Gastroesophageal sphincter (tissue), 4 donors: Measurements from ENCODE around the gene CXCL17. TPM values are rescaled to one million over a fixed set of nuclear protein-coding genes. Genes with fewer than 3 reads are reported as not detected.
"Not testable (repeated sequence)": the region's sequence is repeated elsewhere in the genome, so short reads cannot be mapped to it uniquely, and the experiment has no call there.

Experiments
- ATAC-seq: fragments of 150-250 bp; one replicate; pipeline ENCODE4 v1.9.1; 2016; ENCODE audit warnings: mild to moderate bottlenecking, moderate library complexity
- H3K27ac ChIP-seq, 4 donors: fragments of 200-600 bp; sonication (generic) in 3 of 4; 1 replicate in 3 of 4; 2 replicates in 1 of 4; pipeline ENCODE4 v1.5.1; 2016 to 2019
- H3K27me3 ChIP-seq: fragments of 200-600 bp; sonication (generic); one replicate; pipeline ENCODE4 v1.5.1; 2019
- H3K36me3 ChIP-seq, 2 donors: fragments of 200-600 bp; sonication (generic); one replicate each; pipeline ENCODE4 v1.5.1; 2019; ENCODE audit warnings: control low read depth in 1 of 2
- H3K4me1 ChIP-seq, 3 donors: fragments of 200-600 bp; sonication (generic); 1 replicate in 2 of 3; 2 replicates in 1 of 3; pipeline ENCODE4 v1.5.1; 2016 to 2019; ENCODE audit warnings: control low read depth in 2 of 3
- H3K4me3 ChIP-seq, 2 donors: fragments of 200-600 bp; sonication (generic); one replicate each; pipeline ENCODE4 v1.5.1; 2019; ENCODE audit warnings: mild to moderate bottlenecking in 1 of 2, moderate library complexity in 1 of 2
- H3K9me3 ChIP-seq, 3 donors: fragments of 200-600 bp; sonication (generic); one replicate each; pipeline ENCODE4 v1.5.1; 2017 to 2019; ENCODE audit warnings: control low read depth in 2 of 3
- CTCF ChIP-seq, 4 experiments: fragments of 200-600 bp in 2 of 4; fragments of 450-650 bp in 2 of 4; sonication (generic) in 1 of 4; IDR thresholded peaks; one replicate each; pipeline ENCODE4 v1.5.1; 2017 to 2019; ENCODE audit warnings: antibody characterized with exemption in 4 of 4, mild to moderate bottlenecking in 2 of 4, moderate library complexity in 2 of 4
- EP300 ChIP-seq: sonication (generic); formaldehyde crosslinking; IDR thresholded peaks from one replicate; pipeline ENCODE4 v1.6.1; 2017; ENCODE audit warnings: antibody characterized with exemption, mild to moderate bottlenecking
- POLR2A ChIP-seq, 2 donors: fragments of 450-650 bp; IDR thresholded peaks; one replicate each; pipeline ENCODE4 v1.6.1; 2017; ENCODE audit warnings: antibody characterized with exemption in 2 of 2, mild to moderate bottlenecking in 2 of 2, moderate library complexity in 1 of 2
- POLR2AphosphoS5 ChIP-seq: sonication (generic); formaldehyde crosslinking; IDR thresholded peaks from one replicate; pipeline ENCODE4 v1.6.1; 2017; ENCODE audit warnings: antibody characterized with exemption
- WGBS, 2 donors: methylation state at CpG; one replicate each; pipeline ENCODE4 v1.1.5; 2018; ENCODE audit warnings: low coverage in 1 of 2; 5-methylcytosine and 5-hydroxymethylcytosine counted together
- total RNA-seq, 4 donors: library from RNA; depleted of rRNA; stranded (reverse); fragments of >200 nt; gene quantifications; one replicate each; pipeline ENCODE4 v1.1.0, GENCODE V29; 2016

CXCL17 gene
- total RNA-seq, 4 donors from 2014 or later, result 6.5 TPM; not detected in 3

- TF ChIP-seq POLR2A (IDR thresholded peaks at IDR 0.05) (no peak), POLR2AphosphoS5 (no peak)
- Histone ChIP-seq H3K36me3 (no peaks in the 10 kb centered on the region), H3K9me3 (no peaks in the 10 kb centered on the region), H3K27ac (no peak overlapping the region), H3K27me3 (no peaks in the 10 kb centered on the region), H3K4me3 (no peak overlapping the region), H3K4me1 (peaks cover 0 to 6% (median 0%) of the 10 kb centered on the region in 3 donors)
- no peak for ATAC-seq
- WGBS, 2 donors, result 76% methylated on average over 5 of the region's 5 CpGs; no CpG with 5 or more reads in 1 of the 2 donors
These were observed 23.1 kb upstream of the CXCL17 start for GRCh38 chr19:42465827-42466280.

GRCh38 chr19:42461700-42462324 lies 19.1 kb upstream of the CXCL17 start:
- H3K4me3 ChIP-seq, result no peak overlapping the region
- no peaks in the 10 kb centered on the region for H3K27me3 ChIP-seq
- WGBS, 2 donors, result 90% methylated on average over 2 of the region's 4 CpGs; no CpG with 5 or more reads in 1 of the 2 donors
- H3K36me3 ChIP-seq, result no peaks in the 10 kb centered on the region
- no peaks in the 10 kb centered on the region for H3K9me3 ChIP-seq
- no peak for TF ChIP-seq POLR2A (IDR thresholded peaks at IDR 0.05)
- no peak for TF ChIP-seq POLR2AphosphoS5
- no peak for TF ChIP-seq EP300
- no peak for TF ChIP-seq CTCF (IDR thresholded peaks at IDR 0.05)
- ATAC-seq, result no peak
- peaks cover 0 to 6% (median 0%) of the 10 kb centered on the region in 3 donors for H3K4me1 ChIP-seq
- H3K27ac ChIP-seq, result peak overlapping the region in 1 of 4 donors; percentile 2

GRCh38 chr19:42461231-42461630 lies 18.5 kb upstream of the CXCL17 start:
- H3K27me3 ChIP-seq, H3K4me3 ChIP-seq, H3K27ac ChIP-seq, ATAC-seq, H3K9me3 ChIP-seq, H3K36me3 ChIP-seq, H3K4me1 ChIP-seq: not testable (repeated sequence)
- WGBS, 2 donors, result 77 to 86% methylated on average over 6 to 7 of the region's 8 CpGs

GRCh38 chr19:42459926-42460325 lies 17.2 kb upstream of the CXCL17 start:
- ATAC-seq, result no peak
- TF ChIP-seq EP300 (no peak), CTCF (IDR thresholded peaks at IDR 0.05) (no peak), POLR2A (IDR thresholded peaks at IDR 0.05) (no peak), POLR2AphosphoS5 (no peak)
- 83 to 85% methylated on average over 1 to 2 of the region's 2 CpGs for WGBS, 2 donors
- H3K9me3 ChIP-seq, result no peaks in the 10 kb centered on the region
- no peak overlapping the region for H3K4me3 ChIP-seq
- H3K27me3 ChIP-seq, result no peaks in the 10 kb centered on the region
- no peaks in the 10 kb centered on the region for H3K4me1 ChIP-seq
- no peaks in the 10 kb centered on the region for H3K36me3 ChIP-seq
- no peak overlapping the region for H3K27ac ChIP-seq

GRCh38 chr19:42455621-42456081 lies 12.9 kb upstream of the CXCL17 start:
- no peaks in the 10 kb centered on the region for H3K36me3 ChIP-seq
- ATAC-seq, result no peak
- no peaks in the 10 kb centered on the region for H3K4me1 ChIP-seq
- H3K4me3 ChIP-seq, result no peak overlapping the region
- 75 to 80% methylated on average over 1 of the region's 1 CpG for WGBS, 2 donors
- H3K27me3 ChIP-seq, result no peaks in the 10 kb centered on the region
- no peak overlapping the region for H3K27ac ChIP-seq
- no peaks in the 10 kb centered on the region for H3K9me3 ChIP-seq
- TF ChIP-seq CTCF (IDR thresholded peaks at IDR 0.05) (no peak), POLR2A (IDR thresholded peaks at IDR 0.05) (no peak), EP300 (no peak), POLR2AphosphoS5 (no peak)

- no peak for TF ChIP-seq POLR2A (IDR thresholded peaks at IDR 0.05)
- TF ChIP-seq EP300, result no peak
- no peak for TF ChIP-seq CTCF (IDR thresholded peaks at IDR 0.05)
- TF ChIP-seq POLR2AphosphoS5, result no peak
- 72 to 83% methylated on average over 2 of the region's 2 CpGs for WGBS, 2 donors
- Histone ChIP-seq H3K27ac (no peak overlapping the region), H3K27me3 (no peaks in the 10 kb centered on the region), H3K9me3 (no peaks in the 10 kb centered on the region), H3K36me3 (no peaks in the 10 kb centered on the region), H3K4me1 (no peaks in the 10 kb centered on the region), H3K4me3 (no peak overlapping the region)
- no peak for ATAC-seq
These were observed 12.3 kb upstream of the CXCL17 start for GRCh38 chr19:42455086-42455485.
